Mucosa of stomach (tissue), 1 donor: ENCODE measurements around the gene ZNF525.
A peak's percentile ranks its signal among the peaks of the same experiment; 100 is the strongest.
"Not testable (repeated sequence)": the region's sequence is repeated elsewhere in the genome, so short reads cannot be mapped to it uniquely, and the experiment has no call there.

Experiments used
- H3K27me3 ChIP-seq: one replicate; pipeline ENCODE4 v1.7.0; 2013; ENCODE audit warnings: mild to moderate bottlenecking, low read length; ENCODE audit not compliant: control insufficient read depth, insufficient read depth
- H3K36me3 ChIP-seq: one replicate; pipeline ENCODE4 v1.7.0; 2013; ENCODE audit warnings: low read length; ENCODE audit not compliant: control insufficient read depth, insufficient read depth
- H3K4me1 ChIP-seq: one replicate; pipeline ENCODE4 v1.7.0; 2013; ENCODE audit warnings: mild to moderate bottlenecking, low read length; ENCODE audit not compliant: control insufficient read depth, insufficient read depth
- H3K4me3 ChIP-seq: one replicate; pipeline ENCODE4 v1.7.0; 2013; ENCODE audit warnings: low read length
- H3K9ac ChIP-seq: one replicate; pipeline ENCODE4 v1.7.0; 2013; ENCODE audit warnings: mild to moderate bottlenecking, low read length, moderate library complexity
- H3K9me3 ChIP-seq: one replicate; pipeline ENCODE4 v1.7.0; 2013; ENCODE audit warnings: mild to moderate bottlenecking, low read length, moderate library complexity; ENCODE audit not compliant: control insufficient read depth
- donor health status: Pancreatic carcinoma.

Gene ZNF525

GRCh38 chr19:53409505-53410204 lies 44.1 kb downstream of the ZNF525 start:
- Histone ChIP-seq H3K4me3 (no peak overlapping the region), H3K27me3 (no peaks in the 10 kb centered on the region), H3K9ac (no peak overlapping the region), H3K36me3 (peaks cover 5% of the 10 kb centered on the region), H3K9me3 (peaks cover 33% of the 10 kb centered on the region), H3K4me1 (no peaks in the 10 kb centered on the region)

GRCh38 chr19:53420520-53421315 lies 55.2 kb downstream of the ZNF525 start:
- not testable (repeated sequence) for H3K4me1 ChIP-seq, H3K36me3 ChIP-seq, H3K9ac ChIP-seq, H3K27me3 ChIP-seq, H3K4me3 ChIP-seq, H3K9me3 ChIP-seq

DNA sequence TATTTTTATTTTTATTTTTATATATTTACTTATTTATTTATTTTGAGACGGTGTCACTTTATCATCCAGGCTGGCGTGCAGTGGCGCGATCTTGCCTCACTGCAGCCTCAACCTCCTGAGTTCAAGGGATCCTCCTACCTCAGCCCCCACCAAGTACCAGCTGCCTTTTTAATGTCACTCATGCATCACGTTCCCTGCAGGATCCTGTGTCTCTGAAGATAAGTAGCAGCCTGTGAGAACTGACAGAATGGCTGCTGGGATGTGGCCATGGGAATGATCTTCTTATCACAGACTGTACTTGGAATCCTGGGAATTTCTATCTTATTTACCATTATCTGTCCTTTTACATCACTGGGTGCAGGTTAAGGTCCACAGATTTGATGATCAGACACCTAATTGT lies 57.0 kb downstream of the ZNF525 start:
- Histone ChIP-seq H3K4me3 (no peak overlapping the region), H3K36me3 (no peaks in the 10 kb centered on the region), H3K4me1 (peaks cover 3% of the 10 kb centered on the region), H3K9ac (no peak overlapping the region), H3K9me3 (no peaks in the 10 kb centered on the region), H3K27me3 (no peaks in the 10 kb centered on the region)

DNA sequence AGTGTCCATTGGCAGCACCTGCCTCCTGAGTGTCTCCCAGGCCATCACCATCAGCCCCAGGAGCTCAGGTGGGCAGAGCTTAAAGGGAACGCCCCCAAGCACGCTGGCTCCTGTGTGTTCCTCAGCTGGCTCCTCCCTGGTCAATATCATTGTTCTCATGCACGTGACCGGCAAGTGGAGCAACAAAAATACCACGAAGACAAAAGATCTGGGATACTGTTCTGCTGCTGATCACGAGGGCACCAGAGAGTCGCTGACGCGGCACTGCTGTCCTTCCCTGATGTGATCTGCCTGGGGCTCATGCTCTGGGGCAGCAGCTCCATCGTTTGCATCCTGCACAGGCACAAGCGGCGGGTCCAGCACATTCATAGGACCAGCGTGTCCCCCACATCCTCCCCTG lies 57.6 kb downstream of the ZNF525 start:
- not testable (repeated sequence) for H3K27me3 ChIP-seq, H3K9ac ChIP-seq, H3K9me3 ChIP-seq, H3K4me3 ChIP-seq, H3K36me3 ChIP-seq, H3K4me1 ChIP-seq

GRCh38 chr19:53423680-53424079 lies 58.2 kb downstream of the ZNF525 start:
- not testable (repeated sequence) for H3K27me3 ChIP-seq, H3K4me3 ChIP-seq, H3K9me3 ChIP-seq, H3K36me3 ChIP-seq, H3K4me1 ChIP-seq, H3K9ac ChIP-seq

- H3K27me3 ChIP-seq, result no peaks in the 10 kb centered on the region
- H3K9me3 ChIP-seq, result no peaks in the 10 kb centered on the region
- peaks cover 3% of the 10 kb centered on the region for H3K4me1 ChIP-seq
- H3K4me3 ChIP-seq, result no peak overlapping the region
- no peaks in the 10 kb centered on the region for H3K36me3 ChIP-seq
- H3K9ac ChIP-seq, result no peak overlapping the region
Measured at GRCh38 chr19:53424968-53425597, 59.6 kb downstream of the ZNF525 start.

- Histone ChIP-seq H3K27me3 (no peaks in the 10 kb centered on the region), H3K4me3 (peak within 1 kb of the TSS; percentile 80), H3K9me3 (no peaks in the 10 kb centered on the region), H3K4me1 (no peaks in the 10 kb centered on the region), H3K36me3 (no peaks in the 10 kb centered on the region), H3K9ac (peak within 1 kb of the TSS; percentile 83)
Measured at GRCh38 chr19:53431399-53432087, 66.0 kb downstream of the ZNF525 start, which contains the start of gene ZNF761. Gene ZNF761 (plus strand): TSS chr19:53431984. CDS start chr19:53447269, 15,285 bp downstream.

- Histone ChIP-seq H3K27me3 (no peaks in the 10 kb centered on the region), H3K9ac (peak overlapping the region; percentile 83), H3K4me1 (no peaks in the 10 kb centered on the region), H3K36me3 (no peaks in the 10 kb centered on the region), H3K9me3 (no peaks in the 10 kb centered on the region), H3K4me3 (peak overlapping the region; percentile 80)
Measured at GRCh38 chr19:53432088-53432661, 66.7 kb downstream of the ZNF525 start.
